Effector memory CD8-positive, alpha-beta T cell (primary cell): Measurements from ENCODE around the gene RAC2.
"Not testable (repeated sequence)": the region's sequence is repeated elsewhere in the genome, so short reads cannot be mapped to it uniquely, and the experiment has no call there.

Experiments
- ATAC-seq: fragments of 150-1000 bp; cut with Tn5 transposase; replicated peaks from 2 replicates; pipeline ENCODE4 v1.10.0; 2021; ENCODE audit warnings: mild to moderate bottlenecking, moderate library complexity
- DNase-seq, 3 experiments: peaks; one replicate each; pipeline ENCODE4 v3.0.0; 2021
- H3K27ac Mint-ChIP-seq, 2 donors: one replicate each; pipeline ENCODE4 v1.8.0; 2022; ENCODE audit warnings: mild to moderate bottlenecking in 2 of 2, mixed read lengths in 2 of 2, moderate library complexity in 2 of 2
- H3K27me3 Mint-ChIP-seq, 2 donors: one replicate each; pipeline ENCODE4 v1.8.0; 2022; ENCODE audit warnings: mixed read lengths in 2 of 2
- H3K36me3 Mint-ChIP-seq: one replicate; pipeline ENCODE4 v1.8.0; 2022; ENCODE audit warnings: mild to moderate bottlenecking, moderate library complexity, mixed read lengths; ENCODE audit not compliant: insufficient read depth
- H3K4me1 Mint-ChIP-seq, 2 donors: one replicate each; pipeline ENCODE4 v1.8.0; 2022; ENCODE audit warnings: low read depth in 2 of 2, mixed read lengths in 2 of 2
- H3K4me3 Mint-ChIP-seq, 2 donors: one replicate each; pipeline ENCODE4 v1.8.0; 2022; ENCODE audit warnings: mild to moderate bottlenecking in 2 of 2, mixed read lengths in 2 of 2, moderate library complexity in 2 of 2
- H3K9me3 Mint-ChIP-seq, 2 donors: one replicate each; pipeline ENCODE4 v1.8.0; 2022; ENCODE audit warnings: mixed read lengths in 2 of 2

The RAC2 gene

GRCh38 chr22:37258005-37258752, 14.1 kb upstream of the RAC2 start:
- Mint-ChIP-seq H3K36me3 (peaks cover 1% of the 10 kb centered on the region), H3K9me3 (no peaks in the 10 kb centered on the region), H3K27ac (no peak overlapping the region), H3K27me3 (peaks cover 8 to 33% of the 10 kb centered on the region in 2 donors), H3K4me3 (no peak overlapping the region), H3K4me1 (peaks cover 10 to 15% of the 10 kb centered on the region in 2 donors)
- ATAC-seq (no peak), DNase-seq (no peak)

GRCh38 chr22:37256075-37256726, 12.1 kb upstream of the RAC2 start:
- Mint-ChIP-seq H3K27me3 (peaks cover 8 to 31% of the 10 kb centered on the region in 2 donors), H3K9me3 (no peaks in the 10 kb centered on the region), H3K4me1 (peaks cover 8 to 15% of the 10 kb centered on the region in 2 donors), H3K36me3 (no peaks in the 10 kb centered on the region), H3K4me3 (no peak overlapping the region), H3K27ac (no peak overlapping the region)
- no peak for ATAC-seq
- DNase-seq: no peak

GRCh38 chr22:37255558-37256006, 11.5 kb upstream of the RAC2 start:
- H3K4me1 Mint-ChIP-seq: peaks cover 2 to 9% of the 10 kb centered on the region in 2 donors
- peak overlapping the region in 1 of 2 donors; percentile 83 for H3K27ac Mint-ChIP-seq
- no peaks in the 10 kb centered on the region for H3K9me3 Mint-ChIP-seq
- H3K36me3 Mint-ChIP-seq: no peaks in the 10 kb centered on the region
- H3K4me3 Mint-ChIP-seq: no peak overlapping the region
- H3K27me3 Mint-ChIP-seq: peaks cover 8 to 25% of the 10 kb centered on the region in 2 donors
- no peak for ATAC-seq
- no peak for DNase-seq

- H3K4me3 Mint-ChIP-seq: no peak overlapping the region
- H3K9me3 Mint-ChIP-seq: no peaks in the 10 kb centered on the region
- H3K27me3 Mint-ChIP-seq: peaks cover 8 to 24% of the 10 kb centered on the region in 2 donors
- peak overlapping the region in 1 of 2 donors; percentile 83 for H3K27ac Mint-ChIP-seq
- no peaks in the 10 kb centered on the region for H3K36me3 Mint-ChIP-seq
- ATAC-seq (no peak), DNase-seq (no peak)
- peaks cover 0 to 5% of the 10 kb centered on the region in 2 donors for H3K4me1 Mint-ChIP-seq
Measured at GRCh38 chr22:37254867-37255233, 10.8 kb upstream of the RAC2 start.

- ATAC-seq (no peak), DNase-seq (no peak)
- Mint-ChIP-seq H3K36me3 (no peaks in the 10 kb centered on the region), H3K4me3 (no peak overlapping the region), H3K9me3 (no peaks in the 10 kb centered on the region), H3K27me3 (peaks cover 8 to 24% of the 10 kb centered on the region in 2 donors), H3K4me1 (peaks cover 0 to under 1% of the 10 kb centered on the region in 2 donors), H3K27ac (no peak overlapping the region)
Measured at GRCh38 chr22:37254209-37254866, 10.3 kb upstream of the RAC2 start.

- H3K9me3 Mint-ChIP-seq: no peaks in the 10 kb centered on the region
Measured at GRCh38 chr22:37253126-37253660, 9.1 kb upstream of the RAC2 start.

GRCh38 chr22:37251836-37252235, 7.8 kb upstream of the RAC2 start:
- not testable (repeated sequence) for H3K4me1 Mint-ChIP-seq, ATAC-seq, H3K4me3 Mint-ChIP-seq, H3K9me3 Mint-ChIP-seq, DNase-seq, H3K36me3 Mint-ChIP-seq, H3K27ac Mint-ChIP-seq
- peaks cover 8 to 18% of the 10 kb centered on the region in 2 donors for H3K27me3 Mint-ChIP-seq

More at GRCh38 chr22:37253126-37253660, 9.1 kb upstream of the RAC2 start:
- no peak overlapping the region for H3K4me3 Mint-ChIP-seq
- H3K4me1 Mint-ChIP-seq: no peaks in the 10 kb centered on the region
- H3K36me3 Mint-ChIP-seq: no peaks in the 10 kb centered on the region
- DNase-seq: no peak
- H3K27ac Mint-ChIP-seq: no peak overlapping the region
- peaks cover 8 to 24% of the 10 kb centered on the region in 2 donors for H3K27me3 Mint-ChIP-seq
- no peak for ATAC-seq

GRCh38 chr22:37249986-37250385, 5.9 kb upstream of the RAC2 start:
- Mint-ChIP-seq H3K9me3 (no peaks in the 10 kb centered on the region), H3K4me3 (no peak overlapping the region), H3K27me3 (no peaks in the 10 kb centered on the region), H3K4me1 (peaks cover 0 to 3% of the 10 kb centered on the region in 2 donors), H3K27ac (no peak overlapping the region), H3K36me3 (no peaks in the 10 kb centered on the region)
- DNase-seq (no peak), ATAC-seq (no peak)

- peaks cover 15% of the 10 kb centered on the region for H3K36me3 Mint-ChIP-seq
- DNase-seq (no peak), ATAC-seq (no peak)
- no peak overlapping the region for H3K4me3 Mint-ChIP-seq
- H3K27ac Mint-ChIP-seq: no peak overlapping the region
- H3K9me3 Mint-ChIP-seq: no peaks in the 10 kb centered on the region
- H3K4me1 Mint-ChIP-seq: peaks cover 15 to 19% of the 10 kb centered on the region in 2 donors
- H3K27me3 Mint-ChIP-seq: no peaks in the 10 kb centered on the region
Measured at GRCh38 chr22:37248251-37248650, 4.2 kb upstream of the RAC2 start.

GRCh38 chr22:37245740-37246139, 1.7 kb upstream of the RAC2 start:
- no peak overlapping the region for H3K4me3 Mint-ChIP-seq
- H3K27ac Mint-ChIP-seq: no peak overlapping the region
- peaks cover 34% of the 10 kb centered on the region for H3K36me3 Mint-ChIP-seq

GRCh38 chr22:37244922-37245722, 1.1 kb upstream of the RAC2 start:
- Mint-ChIP-seq H3K27me3 (no peaks in the 10 kb centered on the region), H3K36me3 (peaks cover 40% of the 10 kb centered on the region), H3K27ac (peak overlapping the region; percentile 91 to 93), H3K9me3 (no peaks in the 10 kb centered on the region), H3K4me1 (peaks cover 42 to 43% of the 10 kb centered on the region in 2 donors), H3K4me3 (peak overlapping the region; percentile 97 to 98)
- DNase-seq: no peak
- no peak for ATAC-seq

More at GRCh38 chr22:37245740-37246139, 1.7 kb upstream of the RAC2 start:
- Mint-ChIP-seq H3K9me3 (no peaks in the 10 kb centered on the region), H3K27me3 (no peaks in the 10 kb centered on the region), H3K4me1 (peaks cover 36 to 37% of the 10 kb centered on the region in 2 donors)
- no peak for ATAC-seq
- DNase-seq: no peak

- no peaks in the 10 kb centered on the region for H3K9me3 Mint-ChIP-seq
- peak overlapping the region; percentile 91 to 93 for H3K27ac Mint-ChIP-seq
- H3K4me3 Mint-ChIP-seq: peak overlapping the region; percentile 97 to 98
- H3K4me1 Mint-ChIP-seq: peaks cover 57 to 58% of the 10 kb centered on the region in 2 donors
- H3K27me3 Mint-ChIP-seq: no peaks in the 10 kb centered on the region
- peaks cover 50% of the 10 kb centered on the region for H3K36me3 Mint-ChIP-seq
- ATAC-seq (peak; percentile 1), DNase-seq (no peak)
Measured at GRCh38 chr22:37243402-37244113, 511 bp downstream of the RAC2 start.
